Suprapubic skin (tissue), 4 donors: ENCODE measurements around the gene MICAL2. TPM values are rescaled to one million over a fixed set of nuclear protein-coding genes. Genes with fewer than 3 reads are reported as not detected.
A peak's percentile ranks its signal among the peaks of the same experiment; 100 is the strongest.

Experiments
- DNase-seq, 2 donors: peaks; one replicate each; pipeline ENCODE4 v3.0.0-alpha.2; 2019; ENCODE audit warnings: low spot score in 2 of 2
- H3K27ac ChIP-seq: fragments of 200-600 bp; sonication (generic); one replicate; pipeline ENCODE4 v1.5.1; 2019
- H3K27me3 ChIP-seq: fragments of 200-600 bp; sonication (generic); one replicate; pipeline ENCODE4 v1.5.1; 2019
- H3K36me3 ChIP-seq: fragments of 200-600 bp; sonication (generic); one replicate; pipeline ENCODE4 v1.5.1; 2019
- H3K4me1 ChIP-seq: fragments of 200-600 bp; sonication (generic); one replicate; pipeline ENCODE4 v1.5.1; 2019
- H3K4me3 ChIP-seq: fragments of 200-600 bp; sonication (generic); one replicate; pipeline ENCODE4 v1.5.1; 2019; ENCODE audit warnings: mild to moderate bottlenecking
- H3K9me3 ChIP-seq: fragments of 200-600 bp; sonication (generic); one replicate; pipeline ENCODE4 v1.5.1; 2019
- EP300 ChIP-seq: sonication (generic); formaldehyde crosslinking; IDR thresholded peaks from one replicate; pipeline ENCODE4 v1.6.1; 2017; ENCODE audit warnings: antibody characterized with exemption
- POLR2A ChIP-seq, 2 donors: fragments of 450-650 bp; IDR thresholded peaks; one replicate each; pipeline ENCODE4 v1.6.1; 2017; ENCODE audit warnings: antibody characterized with exemption in 2 of 2, mild to moderate bottlenecking in 2 of 2, moderate library complexity in 2 of 2
- POLR2AphosphoS5 ChIP-seq, 3 donors: sonication (generic); formaldehyde crosslinking; IDR thresholded peaks; one replicate each; pipeline ENCODE4 v1.6.1; 2017; ENCODE audit warnings: antibody characterized with exemption in 3 of 3
- WGBS: methylation state at CpG from one replicate; pipeline ENCODE4 v1.1.5; 2018; 5-methylcytosine and 5-hydroxymethylcytosine counted together
- total RNA-seq, 4 donors: library from RNA; depleted of rRNA; stranded (reverse); fragments of >200 nt; gene quantifications; one replicate each; pipeline ENCODE4 v1.1.0, GENCODE V29; 2016
- TF ChIP-seq, protein P1 (sequence below), 2 donors: fragments of 200-600 bp in 1 of 2; fragments of 450-650 bp in 1 of 2; sonication (generic) in 1 of 2; IDR thresholded peaks; one replicate each; pipeline ENCODE4 v1.5.1; 2016 to 2019; ENCODE audit warnings: antibody characterized with exemption in 2 of 2, mild to moderate bottlenecking in 1 of 2, moderate library complexity in 1 of 2

Gene MICAL2
- total RNA-seq, 4 donors from 2014 or later = 117 to 232 (median 164) TPM

DNA sequence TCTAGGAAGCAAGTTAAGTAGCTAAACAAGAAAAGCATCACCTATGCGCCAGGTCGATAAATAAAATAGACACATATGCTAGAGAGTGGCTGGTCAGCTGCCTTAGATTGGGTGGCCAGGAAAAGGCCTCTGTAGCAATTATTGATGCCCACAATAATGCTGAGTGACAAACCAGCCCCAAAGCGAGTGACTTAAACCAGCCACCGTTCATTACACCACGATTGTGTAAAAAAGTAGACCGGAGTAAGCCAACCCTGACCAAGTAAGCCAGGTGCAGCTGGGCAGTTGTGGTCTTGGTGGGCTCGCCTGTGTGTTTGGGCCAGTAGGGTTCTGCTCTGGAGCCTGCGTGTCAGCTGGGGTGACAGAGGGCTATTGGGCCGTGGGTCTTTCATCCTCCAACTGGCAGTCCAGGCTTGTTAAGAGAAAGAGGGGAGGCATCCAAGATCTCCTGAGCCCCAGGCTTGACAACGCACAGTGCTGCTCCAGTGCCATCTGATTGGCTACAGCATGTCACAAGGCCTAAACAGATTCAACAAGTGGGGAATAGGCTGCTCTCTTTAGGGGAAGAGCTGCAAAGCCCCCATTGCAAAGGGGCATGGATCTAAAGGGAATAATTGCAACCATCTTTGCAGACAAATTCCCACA, 166.6 kb downstream of the MICAL2 start:
- 81% methylated on average over 10 of the region's 10 CpGs for WGBS
- H3K9me3 ChIP-seq = no peaks in the 10 kb centered on the region
- no peaks in the 10 kb centered on the region for H3K27me3 ChIP-seq
- no peak overlapping the region for H3K4me3 ChIP-seq
- DNase-seq = peak; percentile 2 to 29
- peaks cover 3% of the 10 kb centered on the region for H3K4me1 ChIP-seq
- TF ChIP-seq, protein P1, sequence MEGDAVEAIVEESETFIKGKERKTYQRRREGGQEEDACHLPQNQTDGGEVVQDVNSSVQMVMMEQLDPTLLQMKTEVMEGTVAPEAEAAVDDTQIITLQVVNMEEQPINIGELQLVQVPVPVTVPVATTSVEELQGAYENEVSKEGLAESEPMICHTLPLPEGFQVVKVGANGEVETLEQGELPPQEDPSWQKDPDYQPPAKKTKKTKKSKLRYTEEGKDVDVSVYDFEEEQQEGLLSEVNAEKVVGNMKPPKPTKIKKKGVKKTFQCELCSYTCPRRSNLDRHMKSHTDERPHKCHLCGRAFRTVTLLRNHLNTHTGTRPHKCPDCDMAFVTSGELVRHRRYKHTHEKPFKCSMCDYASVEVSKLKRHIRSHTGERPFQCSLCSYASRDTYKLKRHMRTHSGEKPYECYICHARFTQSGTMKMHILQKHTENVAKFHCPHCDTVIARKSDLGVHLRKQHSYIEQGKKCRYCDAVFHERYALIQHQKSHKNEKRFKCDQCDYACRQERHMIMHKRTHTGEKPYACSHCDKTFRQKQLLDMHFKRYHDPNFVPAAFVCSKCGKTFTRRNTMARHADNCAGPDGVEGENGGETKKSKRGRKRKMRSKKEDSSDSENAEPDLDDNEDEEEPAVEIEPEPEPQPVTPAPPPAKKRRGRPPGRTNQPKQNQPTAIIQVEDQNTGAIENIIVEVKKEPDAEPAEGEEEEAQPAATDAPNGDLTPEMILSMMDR (IDR thresholded peaks at IDR 0.05) = no peak
- no peak for TF ChIP-seq POLR2AphosphoS5 (IDR thresholded peaks at IDR 0.05)
- TF ChIP-seq POLR2A (IDR thresholded peaks at IDR 0.05) = no peak
- no peak for TF ChIP-seq EP300
- no peak overlapping the region for H3K27ac ChIP-seq
- H3K36me3 ChIP-seq = peaks cover 14% of the 10 kb centered on the region

DNA sequence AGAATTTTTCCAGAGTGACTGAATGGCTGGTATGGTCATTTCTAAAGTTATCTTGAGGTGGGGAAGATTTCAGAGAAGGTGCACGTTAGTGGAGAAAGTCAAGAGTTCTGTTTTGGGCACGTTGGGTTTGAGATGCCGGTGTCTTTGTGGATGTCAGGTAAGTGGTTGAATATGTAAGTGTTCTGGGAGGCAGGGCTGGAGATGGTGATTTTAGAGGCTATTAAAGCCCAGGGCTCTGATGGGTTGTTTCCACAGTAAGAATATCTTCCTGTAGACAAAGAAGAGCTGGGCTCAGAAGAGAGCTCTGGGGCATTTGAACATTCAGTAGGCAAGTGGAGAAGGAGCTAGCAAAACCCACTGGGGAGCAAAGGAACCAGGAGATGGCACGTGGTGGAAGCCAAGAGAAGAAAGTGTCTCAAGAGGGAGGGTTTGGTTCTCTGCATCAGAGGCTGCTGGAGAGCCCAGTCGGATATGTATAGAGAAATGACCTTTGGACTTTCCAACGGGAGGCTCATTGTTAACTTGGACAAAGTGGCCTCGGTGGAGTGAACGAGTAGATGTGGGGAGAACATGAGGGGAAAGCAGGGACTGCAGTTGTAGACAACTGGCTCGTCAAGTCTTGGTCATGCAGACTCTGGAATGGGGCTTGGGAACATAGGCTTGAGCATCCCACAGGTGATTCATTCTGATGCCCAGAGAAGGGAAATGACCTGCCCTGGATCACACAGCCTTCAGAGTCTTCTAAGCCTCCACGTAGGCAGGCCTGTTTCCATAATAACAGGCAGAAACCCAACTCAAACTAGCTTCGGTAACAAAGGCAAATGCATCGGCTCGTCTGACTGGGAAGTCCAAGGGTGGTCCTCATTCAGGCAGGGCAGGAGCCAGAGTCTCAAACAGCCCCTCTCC, 168.6 kb downstream of the MICAL2 start:
- Histone ChIP-seq H3K9me3 (no peaks in the 10 kb centered on the region), H3K36me3 (peaks cover 14% of the 10 kb centered on the region), H3K27me3 (no peaks in the 10 kb centered on the region), H3K4me1 (peaks cover 3% of the 10 kb centered on the region), H3K27ac (no peak overlapping the region), H3K4me3 (no peak overlapping the region)
- TF ChIP-seq POLR2AphosphoS5 (IDR thresholded peaks at IDR 0.05) = no peak
- TF ChIP-seq, protein P1 (IDR thresholded peaks at IDR 0.05) = no peak
- TF ChIP-seq POLR2A (IDR thresholded peaks at IDR 0.05) = no peak
- TF ChIP-seq EP300 = no peak
- WGBS = 83% methylated on average over 13 of the region's 13 CpGs
- peak; percentile 16 to 45 for DNase-seq

DNA sequence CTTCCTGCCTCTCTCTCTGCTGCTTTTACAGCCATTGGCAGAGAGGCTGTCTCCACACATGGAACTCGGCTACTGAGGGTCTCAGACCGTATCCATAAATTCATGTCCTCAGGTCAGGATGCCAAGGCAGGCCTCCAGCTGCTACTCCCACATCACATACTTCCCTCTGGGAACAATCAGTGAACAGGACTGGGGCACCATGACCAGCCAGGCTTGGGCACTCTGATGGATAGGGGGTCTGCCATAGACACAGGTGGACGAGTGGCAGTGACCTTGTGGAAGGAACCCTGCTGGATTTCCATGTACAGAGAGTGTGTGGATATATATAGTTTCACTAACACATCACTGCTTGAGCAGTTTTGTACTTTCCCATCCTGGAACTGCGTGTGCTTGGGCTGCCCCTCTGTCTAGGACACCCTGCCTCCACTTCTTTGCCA, 169.3 kb downstream of the MICAL2 start:
- no peak overlapping the region for H3K27ac ChIP-seq
- WGBS = 82% methylated on average over 3 of the region's 4 CpGs
- no peak overlapping the region for H3K4me3 ChIP-seq
- H3K27me3 ChIP-seq = no peaks in the 10 kb centered on the region
- peak; percentile 50 to 70 for DNase-seq
- H3K36me3 ChIP-seq = peaks cover 14% of the 10 kb centered on the region
- TF ChIP-seq EP300 = no peak
- TF ChIP-seq, protein P1 (IDR thresholded peaks at IDR 0.05) = no peak
- TF ChIP-seq POLR2A (IDR thresholded peaks at IDR 0.05) = no peak
- TF ChIP-seq POLR2AphosphoS5 (IDR thresholded peaks at IDR 0.05) = no peak
- no peaks in the 10 kb centered on the region for H3K9me3 ChIP-seq
- H3K4me1 ChIP-seq = peaks cover 6% of the 10 kb centered on the region

DNA sequence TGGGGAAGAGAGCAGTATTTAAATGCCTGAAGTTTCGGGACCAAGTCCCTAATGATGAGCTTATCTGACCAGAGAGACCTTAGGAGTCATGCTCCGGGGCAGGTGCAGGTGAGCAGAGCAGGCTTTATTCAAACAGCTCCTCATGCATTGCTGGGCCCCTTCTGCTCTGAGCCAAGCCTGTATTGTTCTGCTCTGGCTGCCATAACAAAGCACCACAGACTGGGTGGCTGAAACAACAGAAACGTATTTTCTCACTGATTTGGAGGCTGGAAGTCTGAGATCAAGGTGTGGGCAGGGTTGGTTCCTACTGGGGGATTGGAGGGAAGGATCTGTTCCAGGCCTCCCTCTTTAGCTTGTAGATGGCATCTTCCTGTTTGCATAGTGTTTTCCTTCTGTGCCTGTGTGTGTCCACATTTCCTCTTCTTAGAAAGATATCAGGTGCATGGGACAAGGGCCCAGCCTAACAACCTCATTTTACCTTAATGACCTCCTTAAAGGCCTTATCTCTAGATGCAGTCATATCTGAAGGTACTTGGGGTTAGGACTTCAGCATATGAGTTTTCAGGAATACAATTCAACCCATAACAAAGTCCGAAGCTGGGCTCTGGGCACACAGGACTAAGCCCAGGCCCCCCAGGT, 169.9 kb downstream of the MICAL2 start:
- Histone ChIP-seq H3K4me3 (no peak overlapping the region), H3K4me1 (peaks cover 6% of the 10 kb centered on the region), H3K27ac (no peak overlapping the region), H3K9me3 (no peaks in the 10 kb centered on the region), H3K36me3 (peaks cover 14% of the 10 kb centered on the region), H3K27me3 (no peaks in the 10 kb centered on the region)
- DNase-seq = peak; percentile 27 to 43
- TF ChIP-seq POLR2AphosphoS5 (IDR thresholded peaks at IDR 0.05) = no peak
- TF ChIP-seq POLR2A (IDR thresholded peaks at IDR 0.05) = no peak
- TF ChIP-seq, protein P1 (IDR thresholded peaks at IDR 0.05) = no peak
- no peak for TF ChIP-seq EP300
- WGBS = 89% methylated on average over 4 of the region's 4 CpGs
